Peyer's patch (tissue), 4 donors: ENCODE measurements around the gene VGLL2.
"Not testable (repeated sequence)": the region's sequence is repeated elsewhere in the genome, so short reads cannot be mapped to it uniquely, and the experiment has no call there.

ENCODE experiments used
- POLR2A ChIP-seq, 2 donors: fragments of 450-650 bp; IDR thresholded peaks; one replicate each; pipeline ENCODE4 v1.5.1; 2017; ENCODE audit warnings: antibody characterized with exemption in 2 of 2, mild to moderate bottlenecking in 2 of 2, moderate library complexity in 2 of 2
- TF ChIP-seq, protein P1 (sequence below), 6 experiments: fragments of 450-650 bp in 4 of 6; fragments of 200-600 bp in 2 of 6; sonication (generic) in 1 of 6; IDR thresholded peaks; one replicate each; pipeline ENCODE4 v1.5.1; 2017 to 2019; ENCODE audit warnings: antibody characterized with exemption in 6 of 6, mild to moderate bottlenecking in 3 of 6, moderate library complexity in 1 of 6

DNA sequence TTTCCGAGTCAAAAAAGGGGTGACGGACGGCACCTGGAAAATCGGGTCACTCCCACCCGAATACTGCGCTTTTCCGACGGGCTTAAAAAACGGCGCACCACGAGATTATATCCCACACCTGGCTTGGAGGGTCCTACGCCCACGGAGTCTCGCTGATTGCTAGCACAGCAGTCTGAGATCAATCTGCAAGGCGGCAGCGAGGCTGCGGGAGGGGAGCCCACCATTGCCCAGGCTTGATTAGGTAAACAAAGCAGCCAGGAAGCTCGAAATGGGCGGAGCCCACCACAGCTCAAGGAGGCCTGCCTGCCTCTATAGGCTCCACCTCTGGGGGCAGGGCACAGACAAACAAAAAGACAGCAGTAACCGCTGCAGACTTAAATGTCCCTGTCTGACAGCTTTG is 20.4 kb upstream of the VGLL2 start:
- TF ChIP-seq, protein P1, sequence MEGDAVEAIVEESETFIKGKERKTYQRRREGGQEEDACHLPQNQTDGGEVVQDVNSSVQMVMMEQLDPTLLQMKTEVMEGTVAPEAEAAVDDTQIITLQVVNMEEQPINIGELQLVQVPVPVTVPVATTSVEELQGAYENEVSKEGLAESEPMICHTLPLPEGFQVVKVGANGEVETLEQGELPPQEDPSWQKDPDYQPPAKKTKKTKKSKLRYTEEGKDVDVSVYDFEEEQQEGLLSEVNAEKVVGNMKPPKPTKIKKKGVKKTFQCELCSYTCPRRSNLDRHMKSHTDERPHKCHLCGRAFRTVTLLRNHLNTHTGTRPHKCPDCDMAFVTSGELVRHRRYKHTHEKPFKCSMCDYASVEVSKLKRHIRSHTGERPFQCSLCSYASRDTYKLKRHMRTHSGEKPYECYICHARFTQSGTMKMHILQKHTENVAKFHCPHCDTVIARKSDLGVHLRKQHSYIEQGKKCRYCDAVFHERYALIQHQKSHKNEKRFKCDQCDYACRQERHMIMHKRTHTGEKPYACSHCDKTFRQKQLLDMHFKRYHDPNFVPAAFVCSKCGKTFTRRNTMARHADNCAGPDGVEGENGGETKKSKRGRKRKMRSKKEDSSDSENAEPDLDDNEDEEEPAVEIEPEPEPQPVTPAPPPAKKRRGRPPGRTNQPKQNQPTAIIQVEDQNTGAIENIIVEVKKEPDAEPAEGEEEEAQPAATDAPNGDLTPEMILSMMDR (IDR thresholded peaks at IDR 0.05), result not testable (repeated sequence)
- not testable (repeated sequence) for TF ChIP-seq POLR2A (IDR thresholded peaks at IDR 0.05)
